Measurements from ENCODE around the gene SESN3. TPM values are rescaled to one million over a fixed set of nuclear protein-coding genes. Genes with fewer than 3 reads are reported as not detected.

SESN3 gene
- total and polyA plus RNA-seq, 7 experiments from 2014 or later: 4.2 to 262 (median 89.8) TPM

DNA sequence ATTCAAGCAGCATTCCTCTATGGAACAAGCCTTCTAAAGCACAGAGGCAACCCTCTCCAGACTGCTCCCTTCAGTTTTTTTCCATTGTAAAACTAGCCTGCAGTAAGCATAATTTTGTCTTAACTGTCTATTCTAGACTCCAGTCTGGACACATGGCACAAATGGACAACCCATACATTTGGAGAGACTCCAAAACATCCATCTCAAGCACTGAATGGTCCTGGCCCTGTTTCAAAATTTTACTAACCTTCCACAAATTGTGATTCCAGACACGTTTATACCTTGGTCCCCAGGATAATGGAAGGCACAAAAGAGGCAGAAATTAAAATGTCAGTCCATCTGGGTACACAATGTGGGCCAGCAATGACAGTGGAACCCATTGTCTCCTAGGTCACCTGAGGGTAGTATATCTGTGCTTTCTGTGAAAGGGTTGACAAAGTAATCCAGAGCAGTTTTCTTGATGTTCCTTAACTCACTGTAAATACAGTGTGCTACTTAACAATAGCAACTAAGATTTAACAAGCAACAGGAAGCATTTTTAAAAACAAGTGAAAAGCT is 16.2 kb upstream of the SESN3 start:
- H3K27me3 ChIP-seq (ENCODE audit: control insufficient read depth in 2 of 2, insufficient read depth in 2 of 2, low read length in 2 of 2): no peaks in the 10 kb centered on the region
- H3K4me3 ChIP-seq (ENCODE audit: low read length): no peak overlapping the region
- no peaks in the 10 kb centered on the region for H3K27me3 Mint-ChIP-seq
- POLR2A ChIA-PET: no interaction called here
- no peak overlapping the region for H3K27ac ChIP-seq (ENCODE audit: low read depth, low read length)
- H3K9me3 Mint-ChIP-seq: peaks cover 0 to 2% (median 0%) of the 10 kb centered on the region in 11 donors
- no peak for DNase-seq
- intact Hi-C loops (cut with micrococcal nuclease): no loop called here
- H3K9me3 ChIP-seq (ENCODE audit: control insufficient read depth in 2 of 3, low read length in 3 of 3): no peaks in the 10 kb centered on the region
- H3K27ac Mint-ChIP-seq: no peak overlapping the region
- no peak for ATAC-seq
- CTCF ChIA-PET: no interaction called here
- H3K36me3 Mint-ChIP-seq: peaks cover 0 to 2% (median 0%) of the 10 kb centered on the region in 5 donors
- peaks cover 7 to 18% (median 9%) of the 10 kb centered on the region in 7 donors for H3K4me1 Mint-ChIP-seq
- no peaks in the 10 kb centered on the region for H3K4me1 ChIP-seq (ENCODE audit: control insufficient read depth in 2 of 2, insufficient read depth in 2 of 2, low read length in 2 of 2)
- no peaks in the 10 kb centered on the region for H3K36me3 ChIP-seq (ENCODE audit: control insufficient read depth in 2 of 3, insufficient read depth in 3 of 3, low read length in 3 of 3)
- no peak overlapping the region for H3K4me3 Mint-ChIP-seq

DNA sequence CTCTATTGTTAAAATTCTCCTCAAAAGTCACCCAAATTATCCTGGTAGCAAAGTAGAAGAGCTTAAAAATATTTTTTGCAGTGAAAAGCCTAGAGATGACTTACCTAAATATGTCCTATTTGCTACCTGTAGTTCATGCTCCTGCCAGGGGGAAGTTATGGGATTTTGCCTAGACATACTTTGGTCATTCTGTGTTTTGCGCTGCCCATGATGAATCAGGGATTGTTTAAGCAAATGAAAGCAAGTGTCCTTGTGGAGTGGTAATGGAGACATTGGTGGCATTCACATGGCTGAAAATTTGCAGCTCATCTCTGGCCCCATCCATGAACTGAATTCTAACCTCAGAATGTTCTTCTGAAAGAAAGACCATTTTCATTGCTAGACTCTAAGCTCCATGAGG is 14.6 kb upstream of the SESN3 start:
- Mint-ChIP-seq H3K27me3 (no peaks in the 10 kb centered on the region), H3K9me3 (peaks cover 0 to 2% (median 0%) of the 10 kb centered on the region in 11 donors), H3K4me3 (no peak overlapping the region), H3K27ac (no peak overlapping the region), H3K4me1 (peaks cover 5 to 19% (median 8%) of the 10 kb centered on the region in 7 donors), H3K36me3 (peaks cover 0 to 2% (median 0%) of the 10 kb centered on the region in 5 donors)
- ChIA-PET CTCF (interaction anchor here (0.6 kb wide), 1 partner anchor 520 kb away, joined by 4 read pairs; no protein-coding TSS in a partner anchor), POLR2A (interaction anchor here (1.8 to 2.5 kb wide), 3 partner anchors 9 to 16 kb away, joined by 5 to 7 read pairs (median 6); no protein-coding TSS in a partner anchor)
- intact Hi-C loops (cut with micrococcal nuclease): no loop called here
- DNase-seq (no peak), ATAC-seq (no peak)
- Histone ChIP-seq H3K4me3 (ENCODE audit: low read length) (no peak overlapping the region), H3K27me3 (ENCODE audit: control insufficient read depth in 2 of 2, insufficient read depth in 2 of 2, low read length in 2 of 2) (no peaks in the 10 kb centered on the region), H3K36me3 (ENCODE audit: control insufficient read depth in 2 of 3, insufficient read depth in 3 of 3, low read length in 3 of 3) (no peaks in the 10 kb centered on the region), H3K4me1 (ENCODE audit: control insufficient read depth in 2 of 2, insufficient read depth in 2 of 2, low read length in 2 of 2) (no peaks in the 10 kb centered on the region), H3K9me3 (ENCODE audit: control insufficient read depth in 2 of 3, low read length in 3 of 3) (no peaks in the 10 kb centered on the region), H3K27ac (ENCODE audit: low read depth, low read length) (no peak overlapping the region)

- peaks cover 5 to 19% (median 9%) of the 10 kb centered on the region in 7 donors for H3K4me1 Mint-ChIP-seq
- Histone ChIP-seq H3K4me1 (ENCODE audit: control insufficient read depth in 2 of 2, insufficient read depth in 2 of 2, low read length in 2 of 2) (no peaks in the 10 kb centered on the region), H3K27me3 (ENCODE audit: control insufficient read depth in 2 of 2, insufficient read depth in 2 of 2, low read length in 2 of 2) (no peaks in the 10 kb centered on the region), H3K27ac (ENCODE audit: low read depth, low read length) (no peak overlapping the region), H3K9me3 (ENCODE audit: control insufficient read depth in 2 of 3, low read length in 3 of 3) (no peaks in the 10 kb centered on the region), H3K4me3 (ENCODE audit: low read length) (no peak overlapping the region), H3K36me3 (ENCODE audit: control insufficient read depth in 2 of 3, insufficient read depth in 3 of 3, low read length in 3 of 3) (no peaks in the 10 kb centered on the region)
- POLR2A ChIA-PET: interaction anchor here (1.1 to 2.5 kb wide), 4 partner anchors 10 to 15 kb away, joined by 4 to 7 read pairs (median 6); no protein-coding TSS in a partner anchor
- CTCF ChIA-PET: interaction anchor here (1.1 to 2.2 kb wide), 2 partner anchors 9 to 53 kb away, joined by 3 to 5 read pairs; no protein-coding TSS in a partner anchor
- H3K27me3 Mint-ChIP-seq: no peaks in the 10 kb centered on the region
- no peak for DNase-seq
- no peak overlapping the region for H3K4me3 Mint-ChIP-seq
- peak; percentile 79 for ATAC-seq
- peaks cover 0 to 2% (median 0%) of the 10 kb centered on the region in 5 donors for H3K36me3 Mint-ChIP-seq
- H3K27ac Mint-ChIP-seq: no peak overlapping the region
- peaks cover 0 to 2% (median 0%) of the 10 kb centered on the region in 11 donors for H3K9me3 Mint-ChIP-seq
- intact Hi-C loops (cut with micrococcal nuclease): no loop called here
These were observed 14.0 kb upstream of the SESN3 start for GRCh38 chr11:95245038-95245437.

DNA sequence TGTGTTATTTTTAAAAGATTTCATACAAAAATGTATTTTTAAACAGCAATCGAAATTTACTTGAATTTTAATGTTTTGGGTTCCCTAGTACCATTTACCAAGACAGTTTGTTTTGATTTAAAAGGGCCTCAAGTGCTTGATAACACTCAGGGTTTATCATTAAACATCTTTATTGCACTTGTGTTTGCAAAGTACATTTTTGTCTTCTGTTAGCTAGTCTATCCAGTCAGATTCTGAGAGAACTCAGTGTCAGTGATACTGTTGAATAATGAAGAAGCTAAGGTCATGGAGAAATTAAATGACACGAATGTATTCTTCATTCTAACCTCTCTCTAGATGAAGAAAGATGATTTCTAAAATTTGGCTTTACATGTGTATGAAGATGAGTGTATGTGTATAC is 12.7 kb upstream of the SESN3 start:
- no peak overlapping the region for H3K27ac Mint-ChIP-seq
- Histone ChIP-seq H3K9me3 (ENCODE audit: control insufficient read depth in 2 of 3, low read length in 3 of 3) (no peaks in the 10 kb centered on the region), H3K36me3 (ENCODE audit: control insufficient read depth in 2 of 3, insufficient read depth in 3 of 3, low read length in 3 of 3) (no peaks in the 10 kb centered on the region), H3K4me1 (ENCODE audit: control insufficient read depth in 2 of 2, insufficient read depth in 2 of 2, low read length in 2 of 2) (no peaks in the 10 kb centered on the region), H3K27me3 (ENCODE audit: control insufficient read depth in 2 of 2, insufficient read depth in 2 of 2, low read length in 2 of 2) (no peaks in the 10 kb centered on the region), H3K4me3 (ENCODE audit: low read length) (no peak overlapping the region), H3K27ac (ENCODE audit: low read depth, low read length) (no peak overlapping the region)
- ChIA-PET POLR2A (interaction anchor here (1.3 to 2.7 kb wide), 4 partner anchors 12 to 546 kb away, joined by 3 to 15 read pairs (median 6); partner anchors contain the start of genes FAM76B and SESN3), CTCF (interaction anchor here (2.2 kb wide), 1 partner anchor 11 kb away, joined by 5 read pairs; no protein-coding TSS in a partner anchor)
- DNase-seq (no peak), ATAC-seq (no peak)
- H3K4me1 Mint-ChIP-seq: peaks cover under 1 to 16% (median 6%) of the 10 kb centered on the region in 7 donors
- intact Hi-C loops (cut with micrococcal nuclease): no loop called here
- no peak overlapping the region for H3K4me3 Mint-ChIP-seq
- H3K27me3 Mint-ChIP-seq: no peaks in the 10 kb centered on the region
- H3K9me3 Mint-ChIP-seq: peaks cover 0 to 2% (median 0%) of the 10 kb centered on the region in 11 donors
- H3K36me3 Mint-ChIP-seq: peaks cover 0 to 2% (median 0%) of the 10 kb centered on the region in 5 donors

- intact Hi-C loops (cut with micrococcal nuclease): no loop called here
- H3K27ac Mint-ChIP-seq: peak overlapping the region in 1 of 9 donors; percentile 4
- Histone ChIP-seq H3K4me3 (ENCODE audit: low read length) (no peak overlapping the region), H3K27ac (ENCODE audit: low read depth, low read length) (no peak overlapping the region), H3K4me1 (ENCODE audit: control insufficient read depth in 2 of 2, insufficient read depth in 2 of 2, low read length in 2 of 2) (no peaks in the 10 kb centered on the region), H3K36me3 (ENCODE audit: control insufficient read depth in 2 of 3, insufficient read depth in 3 of 3, low read length in 3 of 3) (no peaks in the 10 kb centered on the region), H3K27me3 (ENCODE audit: control insufficient read depth in 2 of 2, insufficient read depth in 2 of 2, low read length in 2 of 2) (no peaks in the 10 kb centered on the region), H3K9me3 (ENCODE audit: control insufficient read depth in 2 of 3, low read length in 3 of 3) (no peaks in the 10 kb centered on the region)
- H3K9me3 Mint-ChIP-seq: peaks cover 0 to 2% (median 0%) of the 10 kb centered on the region in 11 donors
- H3K4me1 Mint-ChIP-seq: peaks cover 0 to 16% (median 5%) of the 10 kb centered on the region in 7 donors
- no peaks in the 10 kb centered on the region for H3K27me3 Mint-ChIP-seq
- DNase-seq (no peak), ATAC-seq (no peak)
- H3K36me3 Mint-ChIP-seq: peaks cover 0 to 2% (median 0%) of the 10 kb centered on the region in 5 donors
- H3K4me3 Mint-ChIP-seq: no peak overlapping the region
- ChIA-PET CTCF (interaction anchor here (2.2 kb wide), 1 partner anchor 11 kb away, joined by 5 read pairs; no protein-coding TSS in a partner anchor), POLR2A (interaction anchor here (0.6 to 2.7 kb wide), 7 partner anchors 11 to 546 kb away, joined by 3 to 15 read pairs (median 3); partner anchors contain the start of genes FAM76B and SESN3)
These were observed 12.0 kb upstream of the SESN3 start for GRCh38 chr11:95242845-95243605.

DNA sequence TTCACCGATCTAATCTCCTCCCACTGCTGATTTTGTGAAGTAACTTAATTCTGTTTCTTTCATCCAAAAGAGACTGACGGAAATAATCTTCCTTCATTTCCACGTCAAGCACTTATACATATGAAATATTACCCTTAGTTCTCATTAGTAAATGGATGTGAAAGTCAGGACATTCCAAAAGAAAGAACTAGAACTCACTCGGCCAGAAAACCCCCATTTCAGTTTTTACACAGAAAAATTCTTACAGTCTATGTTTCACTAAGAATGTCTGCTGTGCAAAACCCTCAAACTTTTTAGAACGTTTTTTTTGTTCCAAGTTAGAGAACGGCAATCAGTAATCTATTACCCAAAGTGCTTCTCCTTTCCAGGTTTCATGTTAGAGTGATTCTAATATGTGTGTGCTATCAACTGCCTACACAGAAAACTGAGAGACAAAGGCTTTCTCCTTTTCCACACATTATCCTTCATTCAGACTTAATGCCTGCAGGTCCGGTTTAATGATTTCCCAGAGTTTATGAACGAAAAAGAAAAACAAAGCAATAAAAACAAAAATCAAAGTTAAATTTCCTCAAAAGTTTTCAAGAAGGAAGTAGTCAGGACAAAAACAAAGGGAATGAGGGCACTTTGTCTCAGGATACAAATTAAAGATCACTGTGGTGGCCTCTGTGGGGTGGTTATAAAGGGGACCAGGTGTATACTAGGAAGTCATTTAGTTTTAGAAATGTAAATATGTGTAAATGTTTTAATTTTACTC is 11.3 kb upstream of the SESN3 start:
- Mint-ChIP-seq H3K9me3 (peaks cover 0 to 2% (median 0%) of the 10 kb centered on the region in 11 donors), H3K4me3 (no peak overlapping the region), H3K27me3 (no peaks in the 10 kb centered on the region), H3K27ac (no peak overlapping the region), H3K36me3 (peaks cover 0 to 2% (median 0%) of the 10 kb centered on the region in 5 donors), H3K4me1 (peaks cover 0 to 12% (median 5%) of the 10 kb centered on the region in 7 donors)
- ChIA-PET POLR2A (interaction anchor here (0.6 to 2.7 kb wide), 5 partner anchors 10 to 458 kb away, joined by 3 to 15 read pairs (median 3); partner anchors contain the start of gene SESN3), CTCF (no interaction called here)
- DNase-seq (no peak), ATAC-seq (no peak)
- Histone ChIP-seq H3K27ac (ENCODE audit: low read depth, low read length) (no peak overlapping the region), H3K9me3 (ENCODE audit: control insufficient read depth in 2 of 3, low read length in 3 of 3) (no peaks in the 10 kb centered on the region), H3K36me3 (ENCODE audit: control insufficient read depth in 2 of 3, insufficient read depth in 3 of 3, low read length in 3 of 3) (no peaks in the 10 kb centered on the region), H3K4me3 (ENCODE audit: low read length) (no peak overlapping the region), H3K4me1 (ENCODE audit: control insufficient read depth in 2 of 2, insufficient read depth in 2 of 2, low read length in 2 of 2) (no peaks in the 10 kb centered on the region), H3K27me3 (ENCODE audit: control insufficient read depth in 2 of 2, insufficient read depth in 2 of 2, low read length in 2 of 2) (no peaks in the 10 kb centered on the region)
- intact Hi-C loops (cut with micrococcal nuclease): no loop called here

Measured in naive thymus-derived CD4-positive, alpha-beta T cell (primary cell).